ENCODE measurements around the gene PPP6R3. TPM values are rescaled to one million over a fixed set of nuclear protein-coding genes. Genes with fewer than 3 reads are reported as not detected.

The PPP6R3 gene
- total and polyA plus RNA-seq, 2 of the 8 experiments (the other 6 are each of a cell fraction or from before 2014, with no cell fraction given), result 44.6 to 150 TPM

- TF ChIP-seq CHD7 (IDR thresholded peaks at IDR 0.05; ENCODE audit: insufficient replicate concordance, low read length), result no peak
- TF ChIP-seq ZNF274 (IDR thresholded peaks at IDR 0.05; ENCODE audit: borderline replicate concordance, extremely low read depth, low read length), result no peak
- no peak for TF ChIP-seq SUZ12 (IDR thresholded peaks at IDR 0.05; ENCODE audit: low read length)
- no peak for TF ChIP-seq TAF7 (optimal IDR thresholded peaks at IDR 0.05; ENCODE audit: borderline replicate concordance, low read depth, low read length)
- TF ChIP-seq SP1 (IDR thresholded peaks at IDR 0.05; ENCODE audit: low read depth, low read length), result no peak
- TF ChIP-seq, protein P1, sequence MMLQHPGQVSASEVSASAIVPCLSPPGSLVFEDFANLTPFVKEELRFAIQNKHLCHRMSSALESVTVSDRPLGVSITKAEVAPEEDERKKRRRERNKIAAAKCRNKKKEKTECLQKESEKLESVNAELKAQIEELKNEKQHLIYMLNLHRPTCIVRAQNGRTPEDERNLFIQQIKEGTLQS (IDR thresholded peaks at IDR 0.05; ENCODE audit: insufficient read depth, low read depth, low read length), result no peak
- TF ChIP-seq HDAC2 (IDR thresholded peaks at IDR 0.05; ENCODE audit: borderline replicate concordance in 1 of 2, low read depth in 2 of 2, low read length in 2 of 2), result no peak
- TF ChIP-seq JUND (IDR thresholded peaks at IDR 0.05; ENCODE audit: low read length), result no peak
- no peak for TF ChIP-seq SP2 (IDR thresholded peaks at IDR 0.05; ENCODE audit: low read length)
- TF ChIP-seq E2F6 (IDR thresholded peaks at IDR 0.05), result no peak
- TF ChIP-seq CHD2 (IDR thresholded peaks at IDR 0.05; ENCODE audit: low read length), result no peak
These were observed 65.4 kb downstream of the PPP6R3 start (continued) for GRCh38 chr11:68525930-68526329.
